ENCODE data around the gene CPZ. TPM values are rescaled to one million over a fixed set of nuclear protein-coding genes. Genes with fewer than 3 reads are reported as not detected.

CPZ gene
- total RNA-seq, 1 donor from 2014 or later = not detected

DNA sequence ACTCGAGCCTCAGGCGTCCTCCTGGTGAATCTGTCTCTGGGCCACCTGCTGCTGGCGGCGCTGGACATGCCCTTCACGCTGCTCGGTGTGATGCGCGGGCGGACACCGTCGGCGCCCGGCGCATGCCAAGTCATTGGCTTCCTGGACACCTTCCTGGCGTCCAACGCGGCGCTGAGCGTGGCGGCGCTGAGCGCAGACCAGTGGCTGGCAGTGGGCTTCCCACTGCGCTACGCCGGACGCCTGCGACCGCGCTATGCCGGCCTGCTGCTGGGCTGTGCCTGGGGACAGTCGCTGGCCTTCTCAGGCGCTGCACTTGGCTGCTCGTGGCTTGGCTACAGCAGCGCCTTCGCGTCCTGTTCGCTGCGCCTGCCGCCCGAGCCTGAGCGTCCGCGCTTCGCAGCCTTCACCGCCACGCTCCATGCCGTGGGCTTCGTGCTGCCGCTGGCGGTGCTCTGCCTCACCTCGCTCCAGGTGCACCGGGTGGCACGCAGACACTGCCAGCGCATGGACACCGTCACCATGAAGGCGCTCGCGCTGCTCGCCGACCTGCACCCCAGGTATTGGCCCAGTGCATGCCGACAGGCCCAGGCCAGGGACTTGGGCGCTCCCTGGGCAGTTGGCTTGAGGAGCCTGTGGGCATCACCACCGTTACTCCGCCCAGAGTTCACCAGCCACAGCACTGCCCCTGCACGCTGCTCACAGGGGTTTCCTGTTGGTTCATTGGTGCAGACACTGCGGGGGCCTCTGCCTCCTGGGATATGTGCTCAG lies 11.3 kb upstream of the CPZ start:
- DNase-seq = no peak

DNA sequence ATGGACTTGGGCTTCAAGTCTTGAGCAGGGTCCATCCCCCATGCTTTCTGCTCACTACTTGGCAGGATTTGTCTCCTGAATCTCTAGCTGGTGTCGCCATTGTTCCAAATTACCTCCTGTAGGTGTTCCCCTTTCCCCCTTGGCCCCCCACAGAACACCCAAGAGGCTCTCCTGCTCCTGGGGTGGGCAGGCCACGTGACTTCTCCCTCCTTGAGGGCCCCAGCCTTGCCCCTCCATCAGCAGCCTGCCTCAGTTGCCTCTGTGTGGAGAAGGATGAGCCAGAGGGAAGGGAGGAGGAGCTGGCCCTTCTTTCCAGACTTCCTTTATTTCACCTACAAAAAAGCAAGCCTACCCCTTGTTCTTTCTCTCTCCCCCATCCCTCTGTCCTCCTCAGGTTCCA lies 10.5 kb upstream of the CPZ start:
- no peak for DNase-seq

DNA sequence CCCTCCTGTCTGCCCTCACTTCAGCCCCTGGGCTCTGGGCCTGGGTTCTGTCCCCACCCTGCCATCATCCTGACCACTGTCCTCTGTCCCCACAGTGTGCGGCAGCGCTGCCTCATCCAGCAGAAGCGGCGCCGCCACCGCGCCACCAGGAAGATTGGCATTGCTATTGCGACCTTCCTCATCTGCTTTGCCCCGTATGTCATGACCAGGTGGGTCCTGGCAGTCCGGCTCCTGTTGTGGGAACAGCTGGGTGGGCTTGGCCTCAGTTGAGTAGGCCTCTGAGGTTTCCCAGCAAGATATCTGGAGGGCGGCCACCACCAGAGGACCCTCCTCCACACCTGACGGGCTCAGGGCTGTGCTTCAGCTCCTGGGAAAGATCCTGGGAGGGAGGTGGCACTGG lies 10.1 kb upstream of the CPZ start:
- DNase-seq = no peak

DNA sequence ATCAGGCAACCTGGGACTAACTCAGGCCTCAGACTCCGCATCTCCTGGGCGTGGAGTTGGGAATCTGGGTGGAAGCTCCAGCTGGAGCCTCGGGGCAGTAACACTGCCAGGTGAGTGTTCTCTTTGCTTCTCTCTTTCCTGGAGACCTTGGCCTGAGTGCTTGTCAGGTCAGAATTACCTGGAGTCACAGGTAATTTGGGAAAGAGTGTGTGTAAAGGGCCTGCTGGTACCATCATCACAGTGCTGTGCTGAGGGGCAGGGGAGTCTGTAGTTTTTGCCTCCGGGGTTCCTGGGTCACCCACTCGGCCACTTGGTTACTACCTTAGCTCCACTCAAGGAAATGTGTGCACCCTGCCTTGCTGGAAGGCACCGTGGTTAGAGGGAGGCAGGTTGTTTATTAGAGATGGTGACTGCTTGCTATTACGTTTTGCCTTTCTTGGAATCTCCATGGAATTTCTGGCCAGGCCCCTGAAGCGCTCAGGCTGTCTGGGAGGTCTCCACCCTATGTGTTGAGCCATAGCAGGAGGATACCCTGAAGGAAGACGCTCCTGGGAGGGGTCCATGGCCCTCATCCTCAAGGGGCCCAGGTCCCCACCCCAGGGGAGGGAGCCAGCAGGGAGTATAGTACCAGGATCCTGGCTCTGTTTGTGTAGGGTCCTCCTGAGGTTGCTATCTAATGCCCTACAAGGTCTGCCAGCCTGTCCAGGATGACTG lies 9.5 kb upstream of the CPZ start:
- DNase-seq = no peak

DNA sequence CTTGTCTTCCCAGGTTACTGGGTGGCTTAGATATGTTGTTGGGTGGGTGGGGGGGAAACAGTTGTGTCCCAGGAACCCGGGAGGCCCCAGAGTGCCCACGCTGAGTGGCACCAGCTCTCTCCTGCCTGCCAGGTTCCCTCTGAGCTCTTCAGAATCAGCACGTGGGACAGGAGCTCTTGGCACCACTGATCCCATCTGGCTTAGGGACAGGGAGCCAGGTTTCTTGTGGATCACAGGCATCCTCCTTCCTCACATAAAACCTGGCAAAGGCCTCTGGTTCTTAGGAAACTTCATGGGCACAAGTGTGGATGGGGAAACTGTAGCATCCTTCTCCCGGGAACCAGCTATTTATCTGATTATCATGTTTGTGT lies 8.9 kb upstream of the CPZ start:
- DNase-seq = no peak

DNA sequence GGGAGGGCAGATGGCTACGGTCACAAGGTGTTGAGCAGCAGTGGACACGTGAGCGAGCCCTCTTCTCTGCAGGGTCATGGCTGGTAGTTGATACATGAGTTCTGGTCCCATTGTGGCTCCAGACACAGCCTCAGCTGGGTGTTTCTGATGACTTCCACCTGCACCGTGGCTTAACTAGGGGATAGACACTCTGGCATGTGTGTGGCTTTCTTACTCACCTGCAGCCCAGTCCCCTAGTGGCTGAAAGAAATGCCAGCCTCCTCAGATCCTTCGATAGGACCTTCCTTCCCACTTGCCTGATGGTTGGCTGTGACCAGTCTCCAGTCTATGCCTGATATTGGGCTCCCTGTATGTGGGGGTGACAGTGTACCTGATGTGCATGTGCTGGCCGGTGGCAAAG lies 7.4 kb upstream of the CPZ start:
- no peak for DNase-seq

DNA sequence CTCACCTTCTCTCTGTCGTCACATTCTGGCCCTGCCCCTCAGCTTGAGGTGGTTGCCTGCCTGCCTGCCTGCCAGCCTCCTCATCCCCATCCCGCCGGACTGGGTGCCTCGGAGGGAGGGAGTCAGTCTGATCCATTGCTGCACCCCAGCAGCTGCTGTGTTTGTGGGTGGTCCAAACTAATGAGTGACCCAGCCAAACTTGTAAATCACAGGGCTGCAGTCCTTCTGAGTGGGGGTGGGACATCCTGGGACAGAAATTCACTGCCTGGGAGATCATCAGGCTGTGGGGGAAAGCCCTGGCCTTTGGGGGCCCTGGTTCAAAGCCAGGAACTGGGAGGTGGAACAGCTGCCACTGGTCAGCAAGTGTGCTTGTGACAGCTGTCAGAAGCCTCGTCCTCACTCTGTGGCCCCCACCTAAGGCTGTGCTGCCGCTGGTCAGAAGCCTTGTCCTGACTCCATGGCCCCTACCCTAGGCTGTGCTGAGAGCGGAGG lies 6.8 kb upstream of the CPZ start:
- no peak for DNase-seq

DNA sequence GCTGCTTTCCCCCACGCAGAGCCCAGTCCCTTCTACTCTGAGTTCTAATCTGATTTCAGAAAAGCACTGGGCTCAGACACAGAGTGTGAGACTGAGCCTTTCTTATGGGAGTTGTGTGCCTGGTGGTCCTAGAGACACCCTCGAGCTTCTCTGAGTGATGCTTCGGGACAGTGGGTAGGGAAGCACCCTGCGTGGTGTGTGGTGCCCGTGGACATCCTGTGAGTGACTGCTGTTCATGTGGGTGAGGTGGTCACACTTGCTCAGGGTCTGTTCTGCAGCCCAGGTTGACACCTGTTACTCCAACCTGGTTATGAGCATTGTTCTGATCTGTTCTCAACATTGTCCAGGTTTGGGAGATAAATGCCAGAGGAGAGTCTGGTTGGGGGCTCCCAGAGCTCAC lies 6.3 kb upstream of the CPZ start:
- DNase-seq = no peak

DNA sequence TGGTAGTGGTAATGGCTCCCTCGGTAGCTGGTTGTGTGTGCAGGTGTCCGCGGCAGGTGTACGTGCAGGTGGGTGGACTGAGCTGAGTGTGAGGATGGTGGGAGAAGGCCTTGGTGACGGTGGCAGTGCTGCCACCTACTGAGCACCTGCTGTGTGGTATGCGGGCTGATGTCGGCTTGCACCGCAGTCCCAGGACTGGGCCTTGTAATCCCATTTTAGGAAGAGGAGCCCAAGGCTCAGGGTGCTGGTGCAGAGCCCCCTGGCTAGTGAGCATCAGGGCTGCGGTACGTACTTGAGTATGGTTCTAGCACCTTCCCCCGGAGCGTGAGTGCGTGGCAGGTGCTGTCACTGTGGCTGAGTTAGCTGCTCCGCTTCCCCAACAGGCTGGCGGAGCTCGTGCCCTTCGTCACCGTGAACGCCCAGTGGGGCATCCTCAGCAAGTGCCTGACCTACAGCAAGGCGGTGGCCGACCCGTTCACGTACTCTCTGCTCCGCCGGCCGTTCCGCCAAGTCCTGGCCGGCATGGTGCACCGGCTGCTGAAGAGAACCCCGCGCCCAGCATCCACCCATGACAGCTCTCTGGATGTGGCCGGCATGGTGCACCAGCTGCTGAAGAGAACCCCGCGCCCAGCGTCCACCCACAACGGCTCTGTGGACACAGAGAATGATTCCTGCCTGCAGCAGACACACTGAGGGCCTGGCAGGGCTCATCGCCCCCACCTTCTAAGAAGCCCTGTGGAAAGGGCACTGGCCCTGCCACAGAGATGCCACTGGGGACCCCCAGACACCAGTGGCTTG lies 5.7 kb upstream of the CPZ start:
- DNase-seq = no peak

DNA sequence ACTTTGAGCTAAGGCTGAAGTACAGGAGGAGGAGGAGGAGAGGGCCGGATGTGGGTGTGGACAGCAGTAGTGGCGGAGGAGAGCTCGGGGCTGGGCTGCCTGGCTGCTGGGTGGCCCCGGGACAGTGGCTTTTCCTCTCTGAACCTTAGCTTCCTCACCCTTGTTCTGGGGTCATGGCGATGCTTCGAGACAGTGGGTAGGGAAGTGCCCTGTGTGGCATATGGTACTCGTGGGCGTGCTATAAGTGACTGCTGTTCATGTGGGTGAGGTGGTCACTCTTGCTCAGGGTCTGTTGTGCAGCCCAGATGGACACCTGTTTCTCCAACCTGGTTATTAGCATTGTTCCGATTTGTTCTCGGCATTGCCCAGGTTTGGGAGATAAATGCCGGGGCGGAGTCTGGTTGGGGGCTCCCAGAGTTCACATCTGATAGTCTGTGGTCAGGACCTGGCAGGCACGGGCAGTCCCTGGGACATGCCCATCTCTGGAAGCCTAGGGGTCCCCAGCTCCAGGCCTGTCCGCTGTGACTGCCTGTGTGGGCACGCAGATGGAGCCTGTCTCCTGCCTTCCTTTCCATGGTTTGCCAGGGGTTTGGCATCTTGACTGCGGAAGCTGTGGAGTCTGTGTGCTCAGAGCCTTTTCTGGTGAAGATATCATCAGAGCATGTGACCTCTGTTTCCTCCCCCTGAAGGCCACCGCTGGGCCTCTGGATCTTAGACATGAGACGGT lies 4.9 kb upstream of the CPZ start:
- DNase-seq = no peak

DNA sequence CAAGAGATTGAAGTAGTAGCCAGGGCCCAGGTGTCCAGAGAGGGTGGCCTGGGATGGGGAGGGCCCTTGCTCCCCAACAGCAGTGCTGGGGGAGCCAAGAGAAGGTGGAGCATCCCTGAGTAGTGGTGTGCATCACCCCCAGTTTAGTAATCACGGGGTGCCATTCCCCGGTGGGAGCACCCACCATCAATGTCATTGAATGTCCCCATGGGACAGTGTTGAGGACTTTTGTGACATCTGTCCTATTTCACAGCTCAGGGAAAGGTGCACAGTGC lies 4.4 kb upstream of the CPZ start:
- DNase-seq = no peak

DNA sequence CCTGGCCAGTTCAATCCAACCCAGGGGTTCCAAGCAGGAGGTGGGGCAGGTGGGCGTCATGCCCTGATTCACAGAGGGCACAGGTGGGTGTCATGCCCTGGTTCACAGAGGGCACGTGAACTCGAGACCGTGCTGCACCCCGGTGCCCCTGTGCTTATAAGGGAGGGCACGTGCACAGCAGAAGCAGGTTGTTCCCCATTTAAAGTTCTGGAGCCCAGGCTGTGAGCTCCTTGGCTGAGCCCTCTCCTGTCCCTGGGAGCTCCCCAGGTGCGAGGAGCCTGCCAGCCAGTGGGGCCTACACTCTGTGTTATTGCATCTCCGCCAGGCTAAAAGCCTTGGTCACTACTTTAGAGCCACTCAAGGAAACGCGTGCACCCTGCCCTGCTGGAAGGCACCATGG lies 3.2 kb upstream of the CPZ start:
- no peak for DNase-seq

DNA sequence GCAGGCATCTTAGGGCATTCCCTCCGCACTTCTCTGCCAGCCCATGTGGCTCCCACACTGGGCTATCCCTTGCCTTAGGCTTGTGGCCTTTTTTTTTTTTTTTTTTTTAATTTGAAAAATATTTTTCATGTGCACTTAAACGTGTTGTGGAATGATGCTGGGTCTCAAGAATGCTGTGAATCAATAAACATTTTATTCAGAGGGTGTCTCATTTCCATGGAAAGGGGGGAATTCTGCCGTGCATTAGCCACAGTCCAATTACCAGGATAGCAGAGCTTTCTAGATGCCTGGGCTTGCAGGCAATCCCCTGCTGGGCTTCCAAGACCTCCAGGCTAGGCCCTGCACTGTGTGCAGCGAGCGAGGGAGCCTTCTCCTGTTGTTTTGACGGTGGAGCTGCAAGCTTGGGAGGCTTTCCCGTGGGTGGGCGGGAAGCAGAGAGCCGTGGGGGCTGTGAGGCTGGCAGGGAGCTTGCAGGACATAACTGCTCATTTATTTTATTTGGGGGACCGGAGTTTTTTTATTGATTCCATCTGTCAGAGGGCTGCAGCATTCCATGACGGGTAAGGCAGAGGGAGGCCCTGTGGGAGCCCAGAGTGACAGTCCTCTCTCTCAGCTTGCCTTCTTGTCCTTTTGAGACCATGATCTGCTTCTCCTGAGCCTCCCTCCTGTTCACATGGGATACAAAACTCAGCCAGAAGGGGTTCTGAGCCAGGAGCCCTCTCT lies 2.6 kb upstream of the CPZ start:
- no peak for DNase-seq

DNA sequence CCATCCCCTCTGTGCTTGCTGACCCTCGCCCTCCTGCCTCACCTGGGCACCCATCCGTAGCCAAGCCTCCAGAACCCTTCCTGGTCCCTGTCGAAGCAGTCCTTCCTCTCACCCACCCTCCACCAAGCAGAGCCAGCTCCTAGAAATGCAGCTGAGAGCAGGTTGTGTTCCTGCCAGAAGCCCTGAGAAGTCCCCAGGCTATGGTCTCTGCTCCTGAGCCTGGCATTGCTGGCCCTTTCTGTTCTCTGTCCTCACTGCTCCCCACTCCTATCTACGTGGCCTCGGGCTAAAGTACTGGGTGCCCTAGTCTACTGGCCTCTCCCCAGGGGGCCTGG lies 2.1 kb upstream of the CPZ start:
- no peak for DNase-seq

DNA sequence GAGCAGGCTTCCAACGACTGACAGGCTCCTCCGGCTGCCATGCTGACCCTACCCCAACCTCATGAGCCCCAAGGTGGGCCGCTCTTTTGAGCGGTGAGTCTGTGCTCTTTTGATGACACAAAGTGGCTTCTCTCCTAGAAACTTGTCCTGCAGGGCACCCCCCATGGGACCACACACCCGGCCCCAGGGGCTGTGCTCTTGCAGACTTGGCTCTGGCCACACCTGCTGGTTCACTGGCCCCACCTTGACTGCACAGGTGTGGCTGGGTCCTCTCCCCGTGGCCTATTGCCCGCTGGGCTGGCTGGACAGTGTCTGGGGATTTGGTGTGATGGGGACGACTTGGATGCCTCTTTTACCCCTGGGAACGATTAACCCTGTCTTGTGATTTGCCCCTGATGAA lies 1.5 kb upstream of the CPZ start:
- DNase-seq = no peak

DNA sequence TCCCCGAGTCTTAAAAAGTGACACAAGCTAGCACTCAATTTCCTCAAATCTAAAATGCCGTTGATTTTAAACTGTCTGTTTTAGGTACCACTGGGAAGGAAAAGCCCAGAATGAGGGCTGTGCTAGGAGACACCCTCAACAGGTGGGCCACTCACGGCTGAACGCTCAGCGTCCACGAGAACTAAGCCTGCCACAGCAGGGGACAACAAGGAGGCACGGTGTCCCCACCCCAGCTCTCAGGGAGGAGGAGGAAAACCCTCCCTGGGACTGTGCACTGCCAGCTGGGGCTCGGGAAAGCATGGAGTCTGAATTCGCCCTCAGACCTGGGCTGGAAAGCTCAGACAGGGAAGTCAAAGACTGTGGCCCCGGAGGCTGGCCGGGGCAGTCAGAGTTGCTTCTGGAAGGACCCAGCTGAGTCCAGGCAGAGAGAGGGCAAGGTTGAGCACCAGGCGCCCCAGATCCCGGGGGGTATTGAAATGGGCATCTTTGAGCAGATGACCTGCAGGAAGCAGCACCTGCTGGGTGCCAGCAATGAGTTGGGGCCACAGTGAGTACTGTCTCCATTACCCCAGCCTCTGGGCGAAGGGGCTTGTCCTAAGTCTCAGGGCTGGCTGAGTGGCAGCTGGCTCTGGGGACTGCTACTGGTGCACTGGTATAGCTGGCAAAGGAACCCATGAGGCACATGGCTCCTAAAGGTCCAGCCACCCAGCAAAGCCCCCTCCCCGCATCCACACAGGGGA lies 769 bp upstream of the CPZ start:
- DNase-seq = no peak

DNA sequence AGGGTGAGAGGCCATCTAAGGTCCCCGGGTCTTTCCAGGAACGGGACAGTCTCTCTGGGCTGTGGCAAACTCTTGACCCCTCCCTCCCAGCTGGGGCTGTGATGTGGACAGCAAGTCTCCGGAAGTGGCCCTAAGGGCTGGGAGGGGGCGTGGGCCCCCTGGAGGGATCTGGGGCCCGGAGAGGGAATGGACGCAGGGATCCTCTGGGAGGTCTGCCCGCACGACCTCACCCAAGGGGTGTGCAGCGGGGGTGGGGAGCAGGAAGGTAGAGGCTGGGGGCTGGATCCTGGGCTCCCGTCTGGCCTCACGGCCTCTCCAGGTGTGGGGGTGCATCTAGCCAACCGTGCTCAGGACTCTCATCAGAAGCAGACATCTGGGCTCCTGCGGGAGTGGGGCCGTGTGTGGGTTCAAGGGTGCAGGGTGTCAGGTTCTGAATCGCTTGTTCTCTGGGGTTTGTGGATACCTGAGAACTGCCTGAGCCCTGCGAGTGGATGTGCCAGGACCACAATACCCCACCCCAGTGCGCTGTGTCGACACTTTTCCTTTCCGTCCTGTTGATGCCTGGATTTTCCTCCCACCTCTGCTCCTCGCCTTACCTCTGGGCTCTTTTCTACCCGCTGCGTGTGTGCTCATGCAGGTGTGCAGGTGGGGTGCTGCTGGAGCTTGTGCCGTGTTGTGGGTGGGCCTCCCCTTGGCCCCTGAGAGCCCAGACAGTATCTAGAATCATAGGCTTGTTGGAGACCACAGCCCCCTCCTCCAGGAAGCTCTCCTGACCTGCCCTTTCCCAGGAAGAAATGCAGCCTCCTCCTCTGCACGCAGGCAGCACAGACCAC lies 915 bp downstream of the CPZ start:
- DNase-seq = no peak

DNA sequence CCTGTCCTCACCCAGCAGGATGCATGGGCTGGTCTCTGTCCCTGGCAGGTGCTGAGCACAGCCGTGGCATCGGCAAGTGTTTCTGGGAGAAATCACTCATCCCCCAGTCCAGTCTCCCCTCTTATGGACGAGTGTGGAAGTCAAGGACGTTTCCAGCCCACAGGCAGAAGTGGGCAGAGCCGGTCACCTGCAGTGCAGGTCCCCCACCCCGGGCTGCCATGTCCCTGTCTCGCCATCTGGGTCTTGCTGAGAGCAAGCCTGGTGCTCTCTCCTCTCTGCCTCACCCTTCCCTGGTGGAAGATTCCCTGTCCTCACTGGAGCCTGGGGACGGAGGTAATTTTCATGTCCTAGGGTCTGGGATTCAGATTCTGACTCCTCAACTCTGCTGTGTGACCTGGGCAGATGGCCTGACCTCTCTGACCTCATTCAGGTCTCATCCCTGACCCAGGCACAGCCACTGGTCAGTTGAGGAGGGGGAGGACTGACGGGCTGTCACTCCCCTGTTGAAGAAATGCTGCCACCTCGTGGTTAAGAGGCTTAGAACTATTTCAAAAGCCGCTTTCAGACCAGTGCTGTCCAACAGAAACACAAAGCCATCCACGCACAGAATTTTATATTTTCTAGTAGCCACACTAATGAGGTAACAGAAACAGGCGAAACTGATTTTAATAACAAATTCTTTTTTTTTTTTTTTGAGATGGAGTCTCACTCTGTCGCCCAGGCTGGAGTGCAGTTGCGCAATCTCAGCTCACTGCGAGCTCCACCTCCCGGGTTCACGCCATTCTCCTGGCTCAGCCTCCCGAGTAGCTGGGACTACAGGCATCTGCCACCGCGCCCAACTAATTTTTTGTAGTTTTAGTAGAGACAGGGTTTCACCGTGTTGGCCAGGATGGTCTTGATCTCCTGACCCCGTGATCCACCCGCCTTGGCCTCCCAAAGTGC lies 1.8 kb downstream of the CPZ start:
- peak; percentile 80 for DNase-seq

DNA sequence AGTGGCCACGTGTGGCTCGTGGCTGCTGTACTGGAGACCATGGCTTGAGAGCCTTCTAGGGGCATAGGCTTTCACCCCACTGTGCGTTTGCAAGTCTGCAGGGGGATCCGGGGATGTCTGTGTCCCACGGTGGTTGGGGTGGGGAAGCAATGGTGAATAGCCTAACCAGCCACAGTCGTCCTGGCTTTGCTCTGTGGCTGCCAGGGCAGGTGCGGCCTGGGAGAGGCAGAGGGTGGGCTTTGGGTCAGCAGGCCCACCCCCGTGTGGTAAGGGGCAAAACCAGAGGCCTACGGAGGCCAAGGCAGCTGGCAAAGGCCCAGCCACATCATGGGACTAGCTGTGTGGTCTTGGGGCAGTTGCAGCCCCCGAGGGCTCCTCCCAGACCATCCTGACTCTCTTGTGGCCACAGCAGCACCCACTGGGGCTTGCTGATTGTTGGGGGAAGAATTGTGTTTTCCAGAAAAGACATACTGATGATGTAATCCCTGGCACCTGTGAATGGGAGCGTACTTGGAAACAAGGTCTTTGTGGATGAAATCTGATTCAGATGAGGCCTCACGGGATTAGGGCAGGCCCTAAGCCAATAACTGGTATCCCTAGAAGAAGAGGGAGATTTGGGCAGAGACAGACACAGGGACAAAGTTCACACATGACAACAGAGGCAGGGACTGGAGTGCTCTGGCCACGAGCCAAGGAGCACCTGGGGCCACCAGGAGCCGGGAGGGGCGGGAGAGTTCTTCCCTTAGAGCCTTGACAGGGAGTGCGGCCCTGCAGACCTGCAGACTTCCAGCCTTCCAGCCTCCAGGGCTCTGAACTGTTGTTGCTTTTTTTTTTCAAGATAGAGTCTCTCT lies 2.9 kb downstream of the CPZ start:
- DNase-seq = no peak

Data from dermis blood vessel endothelial cell (primary cell).